GM21526 (cell line): ENCODE data around the gene FAM89A.
A peak's percentile ranks its signal among the peaks of the same experiment; 100 is the strongest.

ENCODE experiments used
- ATAC-seq: cut with Tn5 transposase; IDR thresholded peaks from one replicate; pipeline ENCODE4 v1.9.1; 2021; ENCODE audit warnings: moderate library complexity; ENCODE audit not compliant: unreplicated experiment, low FRiP score

Gene FAM89A

DNA sequence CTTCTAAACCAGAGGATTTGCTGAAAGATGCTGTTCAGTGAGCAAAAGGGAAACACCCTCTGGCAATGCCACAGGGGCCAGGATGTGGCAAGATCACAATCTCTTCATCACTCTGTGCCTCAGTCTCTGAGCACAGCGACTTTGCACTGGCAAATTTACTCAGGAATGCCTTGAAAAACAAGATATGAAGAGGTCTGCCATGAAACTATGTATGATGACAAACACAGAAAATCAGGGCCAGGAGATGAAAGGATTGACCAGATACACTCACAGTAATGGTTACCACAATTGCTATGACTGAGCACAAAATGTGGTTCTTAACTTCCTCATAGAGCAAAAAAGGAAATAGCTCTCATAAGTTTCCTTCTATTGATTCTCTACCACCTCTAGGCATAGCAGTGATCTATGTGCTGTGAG lies 67.2 kb downstream of the FAM89A start:
- ATAC-seq, result peak; percentile 77

DNA sequence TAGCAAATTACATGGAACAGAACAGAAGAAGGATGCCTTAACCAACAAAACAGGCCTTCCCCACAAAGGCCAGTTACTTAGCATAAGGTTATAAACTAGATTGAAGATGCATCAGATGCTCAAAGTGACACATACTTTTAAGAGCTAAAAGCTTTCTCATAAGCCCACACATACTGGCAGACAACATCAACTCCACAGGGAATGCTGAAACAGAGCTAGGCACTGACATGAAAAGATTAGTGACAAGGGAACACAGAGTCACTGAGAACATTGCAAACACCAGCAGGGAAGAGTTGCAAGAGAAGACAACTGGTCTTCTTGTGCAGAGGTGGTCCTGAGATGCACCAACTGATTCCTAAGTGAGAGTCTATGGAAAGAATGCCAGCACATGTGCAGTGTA lies 68.3 kb downstream of the FAM89A start:
- ATAC-seq, result no peak

DNA sequence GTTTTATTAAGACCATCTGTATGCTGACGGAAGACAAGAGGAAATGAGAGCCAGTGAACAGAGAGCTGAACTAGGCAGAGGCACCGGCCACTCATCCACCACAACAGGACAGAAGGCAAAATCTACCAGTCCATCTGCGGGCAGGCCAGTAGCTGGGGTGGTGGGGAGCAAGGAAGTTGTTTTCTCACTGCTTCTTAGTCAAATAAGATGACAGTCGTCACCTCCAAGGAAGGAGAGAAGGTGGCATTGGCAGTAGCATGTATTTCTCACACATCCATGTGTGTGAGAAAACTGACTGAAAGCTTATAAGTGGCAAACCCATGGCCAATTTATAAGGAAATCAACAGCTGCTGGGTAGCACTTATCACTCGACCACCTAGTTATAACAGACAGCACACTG lies 69.6 kb downstream of the FAM89A start:
- no peak for ATAC-seq
